Posterior cingulate gyrus (tissue), 11 donors: ENCODE data around the gene GPR137.

Experiments
- DNase-seq, 10 donors: peaks; one replicate each; pipeline versions ENCODE4 v3.0.0 to v3.0.0-alpha.2; 2020 to 2021; ENCODE audit warnings: mixed read lengths in 3 of 10
- intact Hi-C: fragments of 100-400 bp; cut with DNase I; formaldehyde crosslinking; loops from one replicate; pipeline ENCODE4 v1.15.1; 2023

The GPR137 gene

GRCh38 chr11:64262271-64263002 lies 23.2 kb upstream of the GPR137 start:
- DNase-seq = no peak
- intact Hi-C loops = no loop called here

DNA sequence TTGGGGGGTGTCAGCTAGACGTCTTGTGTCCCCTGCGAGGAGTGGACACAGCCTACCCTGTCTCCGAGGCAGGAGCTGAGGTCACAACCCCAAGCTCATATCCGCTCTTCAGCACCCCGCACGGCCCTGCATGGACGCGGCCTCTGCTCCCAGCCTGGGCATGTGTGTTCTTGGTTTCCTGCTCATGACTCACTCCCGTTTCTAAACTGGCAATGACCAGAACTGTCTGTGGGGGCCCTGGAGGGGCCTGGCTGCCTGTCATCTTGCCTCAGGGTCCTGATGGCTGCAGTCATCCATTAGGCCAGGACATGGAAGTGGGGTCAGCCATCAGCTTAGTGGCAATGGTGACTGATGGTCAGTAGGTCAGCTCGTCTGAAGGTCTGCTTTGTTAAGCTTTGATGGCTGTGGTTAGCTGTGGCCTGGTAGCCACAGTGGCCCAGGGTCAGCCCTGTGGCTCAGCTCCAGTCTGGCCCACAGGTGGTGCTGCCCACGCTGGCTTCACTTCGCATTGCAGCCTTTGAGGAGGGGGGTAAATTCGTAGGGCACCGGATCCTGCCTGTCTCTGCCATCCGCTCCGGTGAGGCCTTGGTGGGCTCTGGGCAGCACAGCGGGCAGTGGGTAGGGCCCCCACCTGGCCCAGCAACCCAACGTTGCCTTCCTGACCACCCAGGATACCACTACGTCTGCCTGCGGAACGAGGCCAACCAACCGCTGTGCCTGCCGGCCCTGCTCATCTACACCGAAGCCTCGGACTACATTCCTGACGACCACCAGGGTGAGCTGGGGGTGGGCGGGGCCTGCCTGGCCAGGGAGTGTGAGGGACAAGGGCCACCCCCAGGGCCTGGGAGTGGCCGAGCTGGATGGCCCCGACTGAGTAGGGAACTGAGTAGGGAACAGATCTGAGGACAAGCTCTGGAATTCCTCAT lies 22.4 kb upstream of the GPR137 start:
- intact Hi-C loops = no loop called here
- DNase-seq = no peak

DNA sequence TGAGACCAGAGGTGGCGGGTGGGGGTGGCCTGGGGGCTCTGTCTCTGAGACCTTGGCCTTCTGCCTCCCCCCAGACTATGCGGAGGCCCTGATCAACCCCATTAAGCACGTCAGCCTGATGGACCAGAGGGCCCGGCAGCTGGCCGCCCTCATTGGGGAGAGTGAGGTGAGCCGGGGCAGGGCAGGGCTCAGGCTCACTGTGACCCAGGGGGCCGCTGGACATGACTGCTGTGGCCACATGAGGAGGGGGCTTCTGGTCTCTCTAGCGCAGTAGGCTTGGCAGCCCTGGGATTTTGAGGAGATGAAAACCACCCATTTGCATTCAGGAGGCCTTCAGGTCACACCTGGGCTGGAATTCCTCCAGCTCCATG lies 21.7 kb upstream of the GPR137 start:
- no peak for DNase-seq
- intact Hi-C loops = no loop called here

DNA sequence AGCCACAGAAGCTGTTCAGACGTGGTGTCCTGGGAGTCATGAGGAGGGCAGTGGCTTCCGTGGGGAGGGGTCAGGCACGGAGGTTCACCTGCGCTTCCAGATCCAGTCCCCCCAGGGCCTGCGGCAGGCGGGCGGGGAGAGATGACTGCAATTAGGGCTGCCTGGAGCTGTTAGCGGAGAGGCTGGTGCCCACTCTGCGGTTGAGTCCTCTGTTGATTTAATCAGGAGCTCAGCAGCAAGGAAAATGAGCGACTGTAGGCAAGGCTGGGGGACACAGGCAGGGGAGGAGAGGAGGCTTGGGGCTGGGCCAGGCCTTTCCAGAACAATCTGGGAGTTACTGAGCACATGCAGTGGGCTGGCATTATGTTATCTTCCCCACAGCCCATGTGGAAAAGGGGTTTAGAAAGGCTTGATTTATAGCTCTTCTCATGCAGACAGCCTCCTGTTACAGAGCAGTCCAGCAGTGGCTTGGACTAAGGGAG lies 21.2 kb upstream of the GPR137 start:
- no peak for DNase-seq
- intact Hi-C loops = no loop called here

DNA sequence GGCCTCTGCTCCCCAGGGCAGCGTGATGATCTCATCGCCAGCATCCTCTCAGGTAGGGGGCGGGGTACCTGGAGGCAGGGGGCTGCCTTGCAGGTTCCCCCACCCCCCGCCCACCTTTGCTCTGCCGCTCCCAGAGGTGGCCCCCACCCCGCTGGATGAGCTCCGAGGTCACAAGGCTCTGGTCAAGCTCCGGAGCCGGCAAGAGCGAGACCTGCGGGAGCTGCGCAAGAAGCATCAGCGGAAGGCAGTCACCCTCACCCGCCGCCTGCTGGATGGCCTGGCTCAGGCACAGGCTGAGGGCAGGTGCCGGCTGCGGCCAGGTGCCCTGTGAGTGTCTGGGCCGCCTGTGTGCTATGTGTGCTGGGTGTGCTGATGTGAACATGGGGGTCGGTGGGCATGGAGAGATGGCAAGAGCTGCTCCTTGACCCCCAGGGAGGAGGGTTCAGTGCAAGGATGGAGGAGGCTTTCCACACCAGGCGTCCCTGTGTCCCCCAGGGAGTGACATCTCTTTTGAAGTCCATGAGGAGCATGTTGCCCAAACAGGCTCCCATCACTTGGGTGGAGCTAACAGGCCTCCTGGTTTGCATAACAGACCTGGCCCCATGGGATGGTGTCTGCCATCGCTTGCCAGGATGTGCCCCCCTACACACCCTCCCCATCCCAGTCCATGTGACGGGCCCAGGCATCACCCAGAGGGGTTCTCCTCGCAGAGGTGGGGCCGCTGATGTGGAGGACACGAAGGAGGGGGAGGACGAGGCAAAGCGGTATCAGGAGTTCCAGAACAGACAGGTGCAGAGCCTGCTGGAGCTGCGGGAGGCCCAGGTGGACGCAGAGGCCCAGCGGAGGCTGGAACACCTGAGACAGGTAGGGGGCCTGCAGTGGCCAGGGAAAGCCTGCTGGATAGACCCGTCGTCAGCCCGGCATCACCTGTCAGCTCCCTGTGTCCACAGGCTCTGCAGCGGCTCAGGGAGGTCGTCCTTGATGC lies 20.2 kb upstream of the GPR137 start:
- intact Hi-C loops = no loop called here
- DNase-seq = no peak

- DNase-seq = no peak
- intact Hi-C loops = no loop called here
Measured at GRCh38 chr11:64266339-64266738, 19.3 kb upstream of the GPR137 start.

DNA sequence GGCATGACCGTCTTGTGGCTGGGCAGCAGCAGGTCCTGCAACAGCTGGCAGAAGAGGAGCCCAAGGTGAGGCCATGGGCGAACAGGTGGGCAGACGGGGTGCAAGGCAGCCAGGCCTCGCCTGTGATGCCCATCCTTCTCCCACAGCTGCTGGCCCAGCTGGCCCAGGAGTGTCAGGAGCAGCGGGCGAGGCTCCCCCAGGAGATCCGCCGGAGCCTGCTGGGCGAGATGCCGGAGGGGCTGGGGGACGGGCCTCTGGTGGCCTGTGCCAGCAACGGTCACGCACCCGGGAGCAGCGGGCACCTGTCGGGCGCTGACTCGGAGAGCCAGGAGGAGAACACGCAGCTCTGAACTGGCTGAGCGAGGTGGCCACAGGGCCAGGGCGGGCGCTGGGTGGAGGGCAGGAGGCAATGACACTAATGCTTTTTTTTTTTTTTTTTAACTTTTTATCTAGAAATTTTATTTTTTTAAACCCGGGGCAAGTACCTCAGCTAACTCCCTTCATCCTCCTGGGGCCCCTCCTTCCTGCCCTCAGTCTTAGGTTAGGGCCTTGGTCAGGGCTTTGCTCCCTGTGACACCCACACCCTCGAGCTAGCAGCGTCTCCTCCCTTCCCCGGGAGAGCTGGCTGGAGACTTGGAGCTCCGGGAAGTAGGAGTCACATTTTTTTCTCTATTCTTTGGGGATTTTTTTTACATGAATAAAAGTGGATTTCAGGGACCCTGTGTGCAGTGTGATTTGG lies 18.3 kb upstream of the GPR137 start:
- DNase-seq = no peak
- intact Hi-C loops = no loop called here

DNA sequence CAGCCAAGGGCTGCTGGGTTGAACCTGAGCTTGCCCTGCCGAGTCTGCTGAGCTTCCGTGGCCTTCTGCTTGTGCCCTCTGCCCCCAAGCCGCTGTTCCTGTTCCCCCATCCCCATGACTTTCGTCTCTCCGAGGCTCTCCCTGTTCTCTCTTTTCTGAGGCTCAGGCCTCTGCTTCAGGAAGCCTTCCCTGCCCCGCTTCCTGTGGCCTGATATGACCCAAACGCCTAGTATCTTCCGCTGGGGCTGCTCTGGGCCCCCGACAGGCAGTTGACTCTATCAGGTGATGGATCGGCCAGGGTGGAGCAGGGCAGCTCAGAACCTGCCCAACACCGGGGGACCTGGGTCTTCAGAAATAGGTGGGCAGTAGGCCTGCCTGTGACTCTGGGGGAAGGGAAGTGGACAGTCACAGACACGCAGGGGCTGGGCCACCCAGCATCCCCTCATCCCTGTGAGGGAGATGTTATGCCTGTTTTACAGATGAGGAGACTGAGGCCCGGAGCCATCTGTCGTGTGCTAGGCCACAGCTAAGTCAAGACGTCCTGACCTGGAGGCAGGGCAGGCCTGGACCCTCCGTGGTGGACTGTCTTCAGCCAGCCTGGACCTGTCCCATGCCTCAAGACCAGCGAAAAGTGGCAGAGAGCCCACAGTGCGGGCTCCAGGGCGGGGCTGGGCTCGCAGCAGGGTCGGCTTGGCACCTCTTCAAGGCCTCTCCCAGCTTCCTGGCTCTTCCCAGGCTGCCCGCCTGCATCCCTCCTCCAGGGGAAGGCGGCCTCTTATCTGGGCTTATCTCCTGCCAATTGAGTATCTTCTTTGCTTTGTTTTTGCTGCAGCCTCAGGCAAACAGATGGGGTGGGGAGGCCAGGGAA lies 17.4 kb upstream of the GPR137 start:
- intact Hi-C loops = no loop called here
- DNase-seq = peak in 1 of 10 donors; percentile 71

DNA sequence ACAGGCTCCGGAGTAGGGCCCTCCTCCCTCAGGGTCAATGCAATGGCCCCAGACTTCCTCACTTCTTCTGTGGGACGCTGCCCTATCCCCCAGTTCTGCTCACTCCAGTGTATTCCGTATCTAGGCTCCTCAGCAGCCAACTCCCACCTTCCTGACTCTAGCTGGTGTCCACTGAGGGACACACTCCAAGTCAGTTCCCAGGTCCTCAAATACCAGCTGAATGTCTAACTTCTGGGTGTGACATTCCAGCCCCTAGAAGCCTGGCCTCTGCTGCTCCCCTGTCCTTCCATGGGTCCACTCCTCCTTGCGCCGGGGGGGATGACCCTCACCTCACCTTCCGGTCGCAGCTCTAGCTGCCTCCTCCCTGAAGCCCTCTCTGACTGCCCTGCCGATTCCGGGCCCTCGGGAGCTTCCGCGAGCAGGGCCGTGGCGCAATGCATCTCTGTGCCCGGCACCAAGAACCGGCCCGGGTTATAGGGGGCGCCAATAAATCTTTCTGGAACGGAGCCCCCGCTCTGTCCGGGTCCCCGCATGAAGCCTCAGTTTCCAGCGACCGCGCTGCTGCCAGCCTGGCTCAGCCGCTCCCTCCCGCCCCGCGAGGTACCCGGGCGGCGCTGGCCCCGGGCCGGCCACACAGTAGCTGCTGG lies 16.6 kb upstream of the GPR137 start:
- intact Hi-C loops = no loop called here
- peak in 2 of 10 donors; percentile 47 to 93 for DNase-seq

- intact Hi-C loops = loop anchor here (1.0 to 2.0 kb wide), 2 partner anchors 16 to 31 kb away; partner anchors contain the start of genes CATSPERZ and GPR137
- peak; percentile 97 to 100 (median 99) for DNase-seq
Measured at GRCh38 chr11:64269540-64270220, 16.0 kb upstream of the GPR137 start.

DNA sequence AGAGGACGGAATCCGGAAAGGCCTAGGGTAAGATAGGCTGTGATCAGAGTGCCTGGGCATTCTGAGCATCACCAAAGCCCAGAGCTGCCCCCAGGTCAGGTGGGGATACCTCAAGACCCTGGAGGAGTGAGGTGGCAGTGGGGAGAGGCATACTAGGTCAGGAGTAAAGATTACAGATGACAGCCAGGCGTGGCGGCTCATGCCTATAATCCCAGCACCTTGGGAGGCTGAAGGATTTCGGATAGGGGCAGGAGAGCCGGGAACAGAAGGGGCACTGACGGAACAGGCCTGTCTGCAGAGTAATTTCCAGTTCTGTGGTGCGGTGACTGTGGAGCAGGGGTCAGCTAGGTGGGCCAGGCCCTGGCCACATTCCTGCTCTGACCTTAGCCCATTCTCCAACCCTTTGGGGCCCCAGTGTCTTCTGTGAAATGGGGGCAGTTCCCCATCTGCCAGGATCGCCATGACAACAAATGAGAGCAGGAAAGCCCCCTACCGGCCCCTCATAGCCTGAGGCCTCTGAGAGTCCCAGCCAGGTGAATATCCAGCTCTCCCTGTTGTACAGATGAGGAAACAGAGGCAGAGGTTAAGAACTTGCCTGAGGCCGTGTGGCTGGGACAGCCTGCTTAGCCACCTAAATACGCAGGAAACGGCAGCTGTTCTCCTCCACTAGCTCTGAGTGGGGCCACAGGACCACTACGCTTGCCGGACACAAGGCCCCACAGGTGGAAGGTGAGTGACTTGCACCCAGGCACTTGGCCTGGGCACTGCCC lies 10.4 kb upstream of the GPR137 start:
- intact Hi-C loops = no loop called here

GRCh38 chr11:64275841-64276240 lies 9.8 kb upstream of the GPR137 start:
- DNase-seq = no peak
- intact Hi-C loops = no loop called here

More for the DNA sequence above, 10.4 kb upstream of the GPR137 start:
- DNase-seq = no peak

DNA sequence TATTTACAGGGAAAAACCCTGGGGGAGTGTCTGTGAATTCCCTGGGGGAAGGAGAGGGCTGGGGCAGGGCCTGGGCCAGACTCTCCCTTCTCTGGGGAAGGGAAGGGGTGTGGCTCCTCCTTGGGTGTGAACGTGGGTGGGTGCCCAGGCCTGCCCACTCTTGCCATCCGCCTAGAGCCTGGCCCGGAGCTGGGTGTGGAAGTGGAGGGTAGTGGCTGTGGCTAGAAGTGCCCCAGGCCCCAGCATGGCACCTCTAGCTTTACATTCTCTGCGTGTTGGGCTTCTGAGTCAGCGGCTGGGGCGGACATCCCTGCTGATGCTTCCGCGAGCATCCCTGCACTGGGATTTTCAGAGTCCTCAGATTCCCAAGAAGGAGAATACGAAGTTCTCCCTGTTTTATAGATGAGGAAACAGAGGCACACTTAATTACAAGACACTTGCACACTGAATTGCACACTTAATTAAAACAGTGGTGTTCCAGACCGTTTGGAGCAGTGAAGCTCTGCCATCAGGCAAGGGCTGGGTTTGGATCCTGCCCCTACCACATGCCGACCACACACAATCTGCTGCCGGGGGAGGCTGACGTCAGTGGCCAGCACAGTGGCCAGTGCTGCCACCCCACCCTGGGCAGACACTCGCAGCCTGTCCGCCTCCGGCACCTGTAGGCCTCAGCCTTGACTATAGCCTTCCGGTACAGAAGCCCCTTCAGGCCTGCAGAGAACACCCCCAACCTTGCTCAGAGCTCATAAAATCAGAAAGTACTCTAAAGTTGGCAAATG lies 8.8 kb upstream of the GPR137 start:
- intact Hi-C loops = no loop called here
- DNase-seq = peak in 1 of 10 donors; percentile 91

- no peak for DNase-seq
- intact Hi-C loops = no loop called here
Measured at GRCh38 chr11:64278576-64279190, 7.0 kb upstream of the GPR137 start.

GRCh38 chr11:64281957-64282770 lies 3.5 kb upstream of the GPR137 start:
- no peak for DNase-seq
- intact Hi-C loops = no loop called here
